Stimulated activated CD8-positive, alpha-beta memory T cell treated with anti-CD3 and anti-CD28 coated beads, Interleukin-2, amount 100 ng/mL, for 1 hour (primary cell): ENCODE results near the gene ELF3.
"Not testable (repeated sequence)": the region's sequence is repeated elsewhere in the genome, so short reads cannot be mapped to it uniquely, and the experiment has no call there.

Experiments used
- DNase-seq, 2 donors: peaks; one replicate each; pipeline ENCODE4 v3.0.0-alpha.2; 2020; ENCODE audit warnings: low read depth in 2 of 2

ELF3 gene

DNA sequence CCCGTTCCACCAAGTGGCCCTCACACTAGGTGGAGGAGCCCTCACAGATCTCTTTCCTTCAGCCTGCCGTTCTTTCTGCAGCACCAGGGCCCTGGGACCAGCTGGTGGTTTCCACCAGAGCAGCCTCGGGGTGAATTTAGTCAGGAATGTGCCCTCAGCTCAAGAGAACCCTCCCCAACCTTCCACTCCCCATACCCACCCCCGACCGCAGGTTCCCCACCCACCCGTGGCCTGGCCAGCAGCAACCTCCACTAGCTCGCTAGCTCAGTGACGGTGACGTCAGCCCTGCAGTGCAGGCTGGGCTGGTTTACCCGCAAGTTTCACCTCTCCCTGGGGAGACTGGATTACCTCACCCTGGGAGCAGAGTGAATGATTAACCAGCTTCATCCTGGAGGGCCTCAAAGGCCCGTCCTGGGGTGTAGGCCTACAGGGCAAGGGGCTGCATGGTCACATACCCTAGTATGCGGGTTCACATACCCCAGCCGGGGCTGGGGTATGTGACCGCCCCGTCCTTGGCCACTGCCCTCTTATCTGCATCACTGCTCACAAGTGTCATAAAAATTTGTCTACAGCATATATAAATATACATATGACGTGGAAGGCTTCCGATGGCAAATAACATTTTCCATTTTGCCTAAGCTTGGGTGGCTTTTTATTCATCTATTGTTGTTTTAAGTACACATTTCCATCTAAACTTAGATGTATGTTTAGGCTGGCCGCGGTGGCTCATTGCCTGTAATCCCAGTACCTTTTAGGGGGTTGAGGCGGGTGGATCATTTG, 24.5 kb downstream of the ELF3 start:
- DNase-seq: no peak

GRCh38 chr1:202036595-202037387, 26.4 kb downstream of the ELF3 start:
- no peak for DNase-seq

DNA sequence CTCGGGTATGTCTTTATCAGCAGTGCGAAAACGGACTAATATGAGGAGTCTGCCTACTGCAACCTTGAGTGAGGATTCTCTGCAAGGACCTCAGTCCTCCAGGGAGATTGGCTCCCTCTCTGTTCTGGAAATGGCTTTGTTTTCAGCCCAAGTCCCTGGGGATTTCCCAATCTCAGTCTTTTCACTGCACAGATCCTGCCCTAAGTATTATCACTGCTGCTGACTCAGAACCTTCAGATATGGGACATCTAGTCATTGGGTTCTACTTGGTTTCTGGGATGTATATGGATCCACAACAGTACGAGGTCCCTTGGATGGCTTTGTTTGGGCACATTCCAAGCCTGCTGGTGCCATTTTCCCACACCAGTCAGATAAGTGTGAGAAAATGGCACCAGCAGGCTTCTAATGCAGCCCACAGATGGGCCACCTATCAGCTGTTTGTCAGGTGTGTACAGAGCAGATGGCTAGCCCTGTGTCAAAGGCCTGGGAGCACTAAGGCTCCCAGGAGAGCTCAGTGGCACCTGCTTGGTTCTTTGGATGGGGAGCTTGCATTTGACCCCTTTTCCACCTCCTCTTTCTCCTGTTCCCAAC, 27.4 kb downstream of the ELF3 start:
- no peak for DNase-seq

DNA sequence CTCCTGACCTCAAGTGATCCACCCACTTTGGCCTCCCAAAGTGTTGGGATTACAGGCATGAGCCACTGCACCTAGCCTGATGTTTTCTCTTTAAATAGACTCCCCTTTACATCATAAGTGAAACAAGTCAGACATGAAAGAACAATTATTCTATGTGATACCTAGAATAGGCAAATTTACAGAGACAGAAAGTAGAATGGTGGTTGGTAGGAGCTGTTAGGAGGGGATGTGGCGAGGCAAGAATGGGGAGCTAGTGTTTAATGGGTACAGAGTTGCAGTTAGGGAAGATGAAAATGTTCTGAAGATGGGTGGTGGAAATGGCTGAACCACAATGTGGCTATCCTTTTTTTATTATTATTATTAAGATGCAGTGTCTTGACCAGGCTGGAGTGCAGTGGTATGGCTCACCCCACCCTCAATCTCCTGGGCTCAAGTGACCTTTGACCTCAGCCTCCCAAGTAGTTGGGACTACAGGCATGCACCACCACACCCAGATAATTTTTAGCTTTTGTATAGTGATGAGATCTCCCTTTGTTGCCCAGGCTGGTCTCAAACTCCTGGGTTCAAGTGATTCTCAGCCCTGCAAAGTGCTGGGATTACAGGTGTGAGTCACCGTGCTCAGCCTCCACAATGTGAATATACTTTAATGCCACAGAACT, 28.4 kb downstream of the ELF3 start:
- DNase-seq: no peak

- DNase-seq: no peak
These were observed 35.3 kb downstream of the ELF3 start for GRCh38 chr1:202045705-202046104.

DNA sequence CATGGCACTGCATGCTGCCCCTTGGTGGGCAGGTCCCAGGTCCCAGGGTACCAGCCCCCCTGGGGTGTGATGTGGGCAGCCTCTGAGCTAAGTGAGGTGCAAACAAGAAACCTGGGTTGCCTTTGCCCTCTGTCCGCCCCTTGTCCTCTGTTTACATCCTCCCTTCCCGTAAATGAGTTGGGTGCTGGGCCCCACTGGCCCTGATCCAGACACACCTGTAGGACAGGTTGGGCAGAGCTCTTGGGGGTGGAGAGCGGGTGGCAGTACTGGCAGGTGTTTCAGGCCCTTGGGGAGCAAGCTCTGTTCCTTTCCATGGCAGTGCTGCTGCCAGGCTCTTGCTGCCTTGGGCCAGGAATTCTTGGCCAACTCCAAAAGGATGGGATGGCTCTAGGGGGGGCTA, 35.8 kb downstream of the ELF3 start:
- no peak for DNase-seq

DNA sequence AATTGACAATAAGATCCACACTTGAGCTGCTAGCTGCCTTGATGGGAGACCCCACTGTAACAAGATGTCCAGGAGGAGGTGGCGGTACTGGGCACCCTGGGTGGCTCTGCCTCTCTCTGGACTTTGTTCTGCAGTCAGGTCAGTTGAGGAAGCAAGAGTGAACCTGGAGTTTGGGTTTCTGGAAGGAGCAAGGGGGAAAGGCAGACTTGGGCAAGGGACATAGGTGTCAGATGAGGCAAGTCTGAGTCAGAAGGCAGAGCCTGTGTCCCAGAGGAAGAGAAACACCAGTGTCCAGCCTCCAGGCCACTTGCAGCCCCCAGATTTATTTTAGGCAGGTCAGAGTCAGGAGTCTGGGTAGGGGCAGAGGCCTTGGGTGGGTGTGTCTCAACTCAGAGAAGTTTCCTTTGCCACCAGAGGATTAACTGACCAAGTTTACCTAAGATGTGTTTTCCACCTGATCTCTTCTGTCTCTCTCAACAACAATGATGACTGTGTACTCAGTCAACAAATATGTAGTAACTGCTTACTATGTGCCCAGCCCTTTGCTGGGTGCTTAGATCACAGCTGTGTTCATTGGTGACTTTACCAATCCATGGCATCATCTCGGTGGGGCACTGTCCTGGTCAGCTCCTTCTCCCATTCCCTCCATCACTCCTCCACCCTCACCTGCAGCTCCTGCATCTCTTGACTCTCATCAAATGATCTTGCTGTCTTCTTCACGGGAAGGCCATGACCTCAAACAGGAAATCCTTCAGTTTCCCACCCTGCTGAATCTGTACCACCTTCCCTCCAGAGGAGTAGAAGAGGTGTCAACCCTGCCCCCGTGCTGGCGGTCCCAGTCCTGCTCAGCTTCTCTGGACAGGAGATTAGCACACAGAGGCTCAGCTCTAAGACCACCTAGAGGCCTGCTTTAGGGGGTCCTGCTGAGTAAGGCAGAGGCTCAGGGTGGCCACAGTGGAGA, 36.6 kb downstream of the ELF3 start:
- no peak for DNase-seq

DNA sequence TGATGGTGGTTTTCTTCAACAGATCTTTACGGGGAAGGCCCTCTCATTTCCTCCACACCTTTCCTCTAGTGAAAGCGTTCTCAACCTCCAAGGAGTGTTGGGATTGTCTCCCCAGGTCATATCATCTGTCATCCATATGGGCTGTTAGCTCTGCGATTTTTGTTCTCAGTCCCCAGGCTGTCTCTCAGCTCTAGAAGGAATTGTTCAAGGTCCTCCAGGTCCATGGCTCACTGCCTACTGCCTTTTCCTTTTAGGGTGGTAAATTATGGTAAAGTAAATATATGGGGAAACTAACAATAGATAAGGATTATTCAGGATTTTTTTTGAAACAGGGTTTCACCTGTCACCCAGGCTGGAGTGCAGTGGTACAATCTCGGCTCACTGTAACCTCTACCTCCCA, 37.6 kb downstream of the ELF3 start:
- no peak for DNase-seq

- DNase-seq: no peak
These were observed 38.7 kb downstream of the ELF3 start for GRCh38 chr1:202049129-202049528.

DNA sequence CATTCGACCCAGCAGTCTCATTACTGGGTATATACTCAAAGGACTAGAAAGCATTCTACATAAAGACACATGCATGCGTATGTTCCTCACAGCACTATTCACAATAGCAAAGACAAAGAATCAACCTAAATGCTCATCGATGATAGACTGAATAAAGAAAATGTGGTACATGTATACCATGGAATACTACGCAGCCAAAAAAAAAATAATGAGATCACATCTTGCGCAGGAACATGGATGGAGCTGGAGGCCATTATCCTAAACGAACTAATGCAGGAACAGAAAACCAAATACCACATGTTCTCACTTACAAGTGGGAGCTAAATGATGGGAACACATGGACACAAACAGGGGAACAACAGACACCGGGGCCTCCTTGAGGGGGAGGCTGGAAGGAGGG, 43.7 kb downstream of the ELF3 start:
- no peak for DNase-seq

DNA sequence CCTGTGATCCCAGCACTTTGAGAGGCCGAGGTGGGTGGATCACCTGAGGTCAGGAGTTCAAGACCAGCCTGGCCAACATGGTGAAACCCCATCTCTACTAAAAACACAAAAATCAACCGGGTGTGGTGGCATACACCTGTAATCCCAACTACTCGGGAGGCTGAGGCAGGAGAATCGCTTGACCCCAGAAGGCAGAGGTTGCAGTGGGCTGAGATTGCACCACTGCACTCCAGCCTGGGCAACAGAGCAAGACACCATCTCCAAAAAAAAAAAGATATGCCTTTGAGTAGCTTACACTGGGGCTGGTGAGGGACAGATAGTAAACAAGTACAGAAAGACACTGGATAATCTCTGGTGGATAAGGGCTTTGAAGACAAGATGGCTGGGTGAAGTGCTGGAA, 44.3 kb downstream of the ELF3 start:
- DNase-seq: not testable (repeated sequence)

DNA sequence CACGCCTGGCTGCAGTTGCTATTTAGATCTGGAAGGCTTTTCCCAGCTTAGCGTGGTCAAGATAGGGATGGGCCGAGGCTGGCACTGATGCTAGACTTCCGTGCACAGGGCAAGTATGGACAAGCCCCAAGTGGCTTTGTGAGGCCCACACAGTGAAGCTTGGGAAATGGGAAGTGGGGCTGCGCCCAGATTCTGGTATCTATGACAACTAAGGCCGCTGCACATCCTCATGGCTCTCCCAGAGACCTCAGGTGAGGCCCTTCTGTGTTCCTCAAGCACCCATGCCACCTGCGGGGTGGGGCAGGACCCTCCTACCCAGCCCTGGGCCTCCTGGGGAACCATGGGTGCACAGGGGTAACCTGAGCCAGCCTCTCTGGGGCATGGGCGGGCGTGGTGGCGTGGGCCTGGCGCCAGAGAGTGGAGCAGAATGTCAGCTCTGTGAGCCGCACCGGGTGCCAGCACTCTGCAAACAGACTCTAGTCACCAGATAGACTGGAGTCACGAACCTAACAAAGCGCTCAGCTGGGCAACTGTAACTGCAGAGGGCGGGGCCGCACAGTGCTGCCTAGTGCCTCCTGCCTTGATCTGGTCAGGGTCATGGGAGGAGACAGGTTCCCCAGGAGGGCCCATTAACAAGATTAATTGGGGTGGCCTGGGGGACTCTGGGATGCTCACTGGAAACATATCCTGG, 46.4 kb downstream of the ELF3 start:
- no peak for DNase-seq

- DNase-seq: not testable (repeated sequence)
These were observed 46.9 kb downstream of the ELF3 start for GRCh38 chr1:202057335-202057704.

GRCh38 chr1:202058001-202058908, 47.9 kb downstream of the ELF3 start:
- no peak for DNase-seq

DNA sequence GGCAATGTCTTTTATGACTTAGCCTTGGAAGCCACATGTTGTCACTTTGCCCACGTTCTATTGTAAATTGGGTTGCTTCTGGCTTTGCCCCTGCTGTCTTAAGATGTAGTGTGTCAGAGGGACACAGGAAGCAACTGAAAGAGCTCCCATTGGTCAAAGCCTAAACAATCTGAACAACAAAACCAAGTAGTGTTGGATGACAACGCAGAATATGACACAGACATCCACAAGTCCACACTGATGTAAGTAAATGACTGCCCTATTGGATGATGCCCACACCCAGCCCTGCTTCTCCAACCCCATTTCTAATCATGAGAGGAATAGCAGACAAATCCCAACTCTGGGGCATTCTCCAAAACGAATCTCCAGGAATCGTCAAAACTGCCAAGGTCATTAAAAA, 50.7 kb downstream of the ELF3 start:
- no peak for DNase-seq

DNA sequence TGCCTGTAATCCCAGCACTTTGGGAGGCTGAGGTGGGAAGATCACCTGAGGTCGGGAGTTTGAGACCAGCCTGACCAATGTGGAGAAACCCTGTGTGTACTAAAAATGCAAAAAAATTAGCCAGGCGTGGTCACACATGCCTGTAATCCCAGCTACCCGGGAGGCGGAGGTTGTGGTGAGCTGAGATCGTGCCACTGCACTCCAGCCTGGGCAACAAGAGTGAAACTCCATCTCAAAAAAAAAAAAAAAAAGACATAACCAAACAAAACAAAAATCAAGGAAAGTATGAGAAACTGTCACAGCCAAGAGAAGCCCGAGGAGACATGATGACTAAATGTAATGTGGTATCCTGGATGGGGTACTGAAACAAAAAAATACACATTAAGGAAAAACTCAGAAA, 51.4 kb downstream of the ELF3 start:
- DNase-seq: not testable (repeated sequence)

DNA sequence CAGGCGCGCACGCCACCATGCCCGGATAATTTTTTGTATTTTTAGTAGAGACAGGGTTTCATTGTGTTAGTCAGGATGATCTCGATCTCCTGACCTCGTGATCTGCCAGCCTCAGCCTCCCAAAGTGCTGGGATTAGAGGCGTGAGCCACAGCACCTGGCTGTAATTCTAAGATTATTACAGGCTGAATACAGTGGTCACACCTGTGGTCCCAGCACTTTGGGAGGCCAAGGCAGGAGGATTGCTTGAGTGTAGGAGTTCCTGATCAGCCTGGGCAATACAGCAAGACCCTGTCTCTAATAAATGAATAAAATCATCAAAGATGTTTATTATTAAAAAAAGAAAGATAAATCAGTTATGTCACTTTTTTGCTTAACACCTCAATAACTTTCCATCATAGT, 52.2 kb downstream of the ELF3 start:
- not testable (repeated sequence) for DNase-seq

DNA sequence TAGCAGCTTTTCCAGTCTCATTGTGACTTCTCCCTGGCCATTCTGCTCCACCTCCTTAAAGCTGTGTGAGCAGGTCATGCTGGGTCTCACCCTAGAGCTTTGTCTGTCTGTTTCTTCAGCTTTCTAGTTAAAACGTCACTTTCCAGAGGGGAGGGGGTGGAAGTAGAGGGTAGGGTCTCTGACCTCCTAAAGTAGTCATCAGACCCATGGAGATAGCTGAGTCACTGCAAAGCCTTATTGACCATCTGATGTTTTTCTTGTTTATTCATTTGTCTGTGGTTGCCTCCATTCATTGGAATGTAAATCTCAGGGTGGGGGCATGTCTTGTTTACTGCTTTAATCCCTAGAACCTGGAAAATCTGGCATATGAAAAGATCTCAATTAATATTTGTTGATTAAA, 52.7 kb downstream of the ELF3 start:
- no peak for DNase-seq

DNA sequence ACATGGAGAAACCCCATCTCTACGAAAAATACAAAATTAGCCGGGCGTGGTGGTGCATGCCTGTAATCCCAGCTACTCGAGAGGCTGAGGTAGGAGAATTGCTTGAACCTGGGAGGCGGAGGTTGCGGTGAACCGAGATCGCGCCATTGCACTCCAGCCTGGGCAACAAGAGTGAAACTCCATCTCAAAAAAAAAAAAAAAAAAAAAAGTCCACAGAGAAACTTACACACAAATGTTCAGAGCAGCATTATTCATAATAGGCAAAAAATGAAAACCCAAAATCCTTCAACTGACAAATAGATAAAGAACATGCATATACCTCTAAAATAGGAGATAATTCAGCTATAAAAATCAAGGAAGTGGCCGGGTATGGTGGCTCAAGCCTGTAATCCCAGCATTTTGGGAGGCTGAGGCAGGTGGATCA, 54.5 kb downstream of the ELF3 start:
- not testable (repeated sequence) for DNase-seq
